Bronchial epithelial cell (primary cell): ENCODE data around the gene ZNF883. TPM values are rescaled to one million over a fixed set of nuclear protein-coding genes. Genes with fewer than 3 reads are reported as not detected.

ENCODE experiments used
- DNase-seq: peaks from one replicate; pipeline ENCODE4 v3.0.0-alpha.2; 2010; ENCODE audit warnings: low read depth
- FAIRE-seq: peaks from 2 replicates; lab custom pipeline; 2011; peaks lifted over from hg19 to GRCh38; lab: Jason Lieb, UNC
- H3K27me3 ChIP-seq: 2 replicates; pipeline ENCODE4 v1.5.1; 2011; ENCODE audit warnings: low read length; ENCODE audit not compliant: control insufficient read depth, insufficient read depth
- H3K36me3 ChIP-seq: 2 replicates; pipeline ENCODE4 v1.5.1; 2011; ENCODE audit warnings: low read length; ENCODE audit not compliant: control insufficient read depth, insufficient read depth
- H3K4me3 ChIP-seq: 2 replicates; pipeline ENCODE4 v1.5.1; 2011; ENCODE audit warnings: mild to moderate bottlenecking, low read depth, low read length, control low read depth
- CTCF ChIP-seq: IDR thresholded peaks from 2 replicates; pipeline ENCODE4 v1.5.1; 2011; ENCODE audit warnings: mild to moderate bottlenecking, moderate library complexity, low read length, control low read depth, inconsistent platforms; ENCODE audit not compliant: insufficient read depth, severe bottlenecking
- total RNA-seq: library from RNA; depleted of rRNA; stranded (reverse); fragments of >200 nt; gene quantifications from 2 replicates; pipeline ENCODE4 v1.2.1, GENCODE V29; 2014

The ZNF883 gene
- total RNA-seq, 1 donor from 2014 or later, result 0.53 TPM

GRCh38 chr9:112970939-112971338 lies 41.1 kb downstream of the ZNF883 start:
- DNase-seq (peak; percentile 3), FAIRE-seq (no peak)
- TF ChIP-seq CTCF, result no peak
- Histone ChIP-seq H3K27me3 (no peaks in the 10 kb centered on the region), H3K4me3 (no peak overlapping the region), H3K36me3 (no peaks in the 10 kb centered on the region)

- DNase-seq (no peak), FAIRE-seq (no peak)
- Histone ChIP-seq H3K27me3 (no peaks in the 10 kb centered on the region), H3K36me3 (no peaks in the 10 kb centered on the region), H3K4me3 (no peak overlapping the region)
- TF ChIP-seq CTCF, result no peak
Measured at GRCh38 chr9:112969730-112970129, 42.3 kb downstream of the ZNF883 start.

GRCh38 chr9:112955550-112955949 lies 56.4 kb downstream of the ZNF883 start:
- DNase-seq (no peak), FAIRE-seq (no peak)

GRCh38 chr9:112945620-112946208 lies 66.3 kb downstream of the ZNF883 start:
- TF ChIP-seq CTCF, result no peak
- Histone ChIP-seq H3K36me3 (no peaks in the 10 kb centered on the region), H3K27me3 (no peaks in the 10 kb centered on the region), H3K4me3 (no peak overlapping the region)
- DNase-seq, result no peak
- no peak for FAIRE-seq

More at GRCh38 chr9:112955550-112955949, 56.4 kb downstream of the ZNF883 start:
- TF ChIP-seq CTCF, result no peak
- Histone ChIP-seq H3K36me3 (no peaks in the 10 kb centered on the region), H3K27me3 (no peaks in the 10 kb centered on the region), H3K4me3 (no peak overlapping the region)

- no peak for FAIRE-seq
Measured at GRCh38 chr9:112939418-112939817, 72.6 kb downstream of the ZNF883 start.

More at GRCh38 chr9:112939418-112939817, 72.6 kb downstream of the ZNF883 start:
- TF ChIP-seq CTCF, result no peak
- no peaks in the 10 kb centered on the region for H3K36me3 ChIP-seq
- DNase-seq, result peak; percentile 40
- H3K4me3 ChIP-seq, result no peak overlapping the region
- H3K27me3 ChIP-seq, result peaks cover 1% of the 10 kb centered on the region
